Upper lobe of left lung (tissue), 4 donors: ENCODE results near the gene DUSP11.

Source experiments
- CTCF ChIP-seq, 6 experiments: fragments of 450-650 bp in 4 of 6; fragments of 200-600 bp in 2 of 6; sonication (generic) in 2 of 6; IDR thresholded peaks; one replicate each; pipeline ENCODE4 v1.5.1; 2016 to 2019; ENCODE audit warnings: antibody characterized with exemption in 6 of 6
- POLR2AphosphoS5 ChIP-seq, 2 donors: sonication (generic); formaldehyde crosslinking; IDR thresholded peaks; one replicate each; pipeline ENCODE4 v1.5.1; 2017; ENCODE audit warnings: antibody characterized with exemption in 2 of 2

GRCh38 chr2:73818296-73818695, 38.4 kb upstream of the DUSP11 start:
- TF ChIP-seq CTCF (IDR thresholded peaks at IDR 0.05) (no peak), POLR2AphosphoS5 (IDR thresholded peaks at IDR 0.05) (no peak)
